HUDEP-2 (cell line): ENCODE measurements around the gene NINJ2.

ENCODE experiments used
- DNase-seq, 76 experiments: peaks; one replicate each; lab custom pipeline; 2025; ENCODE audit not compliant: unreplicated experiment in 76 of 76; lab: John Stamatoyannopoulos, UW

Gene NINJ2

DNA sequence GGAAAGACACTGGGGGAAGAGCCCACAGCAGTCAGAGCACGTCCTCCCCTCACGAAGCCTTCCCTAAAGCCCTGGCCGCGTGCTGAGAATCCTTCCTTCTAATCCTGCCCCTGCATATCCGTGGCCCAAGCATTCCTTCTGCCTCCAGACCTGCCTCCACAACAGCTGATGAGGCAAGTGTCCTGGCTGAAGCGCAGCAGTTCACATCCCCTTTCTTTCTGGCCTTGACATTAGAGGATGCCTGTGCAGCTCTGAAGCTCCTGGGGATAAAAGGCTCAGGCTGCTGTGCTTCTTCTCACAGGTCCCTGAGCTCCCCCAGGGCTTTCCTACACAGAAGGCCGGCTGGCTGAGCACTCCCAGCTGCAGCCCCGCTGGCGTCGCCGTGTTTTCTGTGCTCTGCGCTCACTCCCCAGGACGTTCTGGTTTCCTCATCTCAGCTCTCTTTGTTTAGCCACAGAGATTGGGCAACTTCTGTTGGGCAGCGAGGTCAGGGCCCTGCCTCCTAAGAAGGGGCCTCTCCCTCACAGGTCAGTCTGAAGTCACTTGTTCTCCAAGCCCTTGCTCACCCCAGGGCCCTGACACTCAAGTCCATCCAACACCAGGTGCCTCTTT lies 45.8 kb downstream of the NINJ2 start:
- DNase-seq: no peak

DNA sequence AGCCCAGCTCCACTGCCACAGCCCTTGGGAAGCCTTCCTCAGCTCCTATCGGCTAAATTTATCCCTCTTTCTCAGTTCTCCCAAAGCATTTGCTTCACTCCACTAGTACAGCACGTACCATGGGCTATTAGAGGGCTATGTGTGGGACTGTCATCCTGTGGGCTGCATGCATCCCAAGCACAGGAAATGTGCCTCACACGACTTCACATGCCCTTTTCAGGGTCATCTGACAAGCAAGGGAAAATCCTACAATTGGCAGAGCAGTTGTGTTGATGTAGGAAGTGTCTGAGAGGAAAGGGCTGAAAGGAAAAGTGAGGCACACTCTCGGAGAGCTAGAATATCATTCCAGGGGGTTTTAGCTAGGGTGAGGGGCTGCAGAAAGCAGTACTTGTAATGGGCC lies 47.6 kb downstream of the NINJ2 start:
- DNase-seq: no peak

DNA sequence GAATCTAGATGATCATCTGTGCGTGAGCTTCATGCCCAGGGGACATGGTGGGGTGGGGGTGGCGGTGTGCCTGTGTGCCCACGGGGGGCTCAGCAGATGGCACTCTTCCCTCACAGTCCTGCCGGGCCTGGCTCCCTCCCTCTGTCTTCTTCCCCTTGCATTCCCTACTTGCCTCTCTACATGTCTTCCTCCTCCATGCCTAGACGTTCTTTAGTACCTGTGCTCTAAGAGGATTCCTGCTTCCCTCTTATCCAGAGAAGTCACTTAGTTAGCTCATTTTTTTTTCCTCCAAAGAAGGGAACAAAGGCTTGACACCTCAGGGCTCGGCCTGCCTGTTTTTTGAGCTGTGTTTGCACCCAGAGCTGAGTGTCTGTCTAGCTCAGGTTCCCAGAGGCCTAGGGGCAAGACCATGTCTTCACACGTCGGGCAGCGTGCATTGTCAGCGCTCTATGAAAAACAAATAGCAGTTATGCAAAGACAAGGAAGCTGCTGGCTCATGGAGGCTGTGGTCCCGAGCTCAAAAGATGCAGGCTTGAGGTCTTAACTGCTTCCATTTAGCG lies 48.8 kb downstream of the NINJ2 start:
- DNase-seq: peak in 6 of 76 experiments; percentile 5 to 15 (median 8)

DNA sequence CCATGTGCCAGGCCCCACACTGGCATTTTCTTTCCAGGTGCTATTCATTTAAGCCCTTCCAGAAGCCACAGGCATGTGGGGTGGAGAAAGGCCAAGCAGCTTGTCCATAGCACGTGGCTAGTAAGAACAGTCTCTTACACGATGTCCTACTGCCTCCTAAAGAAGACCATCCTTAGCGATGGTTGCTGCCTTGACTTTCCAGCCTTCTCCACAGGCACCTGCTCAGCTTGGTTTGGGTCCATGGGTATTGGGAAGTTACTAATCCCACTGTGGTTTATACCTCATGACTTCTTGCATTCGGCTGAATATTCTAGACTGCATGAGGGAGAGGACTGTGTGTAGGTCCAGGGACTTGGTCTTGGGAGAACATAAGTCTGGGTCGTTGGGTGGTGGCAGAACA lies 49.2 kb downstream of the NINJ2 start:
- no peak for DNase-seq

DNA sequence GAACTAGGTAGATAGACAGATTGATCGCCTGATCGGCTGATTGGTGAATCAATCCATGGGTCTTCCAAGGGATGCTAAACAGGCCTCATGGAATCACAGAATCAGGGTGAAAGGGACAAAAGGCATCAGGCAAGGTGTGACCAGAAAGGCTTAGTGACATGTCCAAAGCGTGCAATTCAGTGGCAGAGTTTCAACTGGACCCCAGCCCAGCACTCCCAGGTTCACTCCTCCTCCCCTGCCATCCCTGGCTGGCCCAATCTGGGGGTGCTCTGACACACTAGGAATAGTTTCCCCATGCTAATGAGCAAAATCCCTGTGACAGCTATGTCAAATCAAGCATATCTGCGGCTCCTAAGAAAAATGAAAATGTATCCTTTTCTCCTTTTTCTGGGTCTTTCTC lies 50.4 kb downstream of the NINJ2 start:
- DNase-seq: no peak

DNA sequence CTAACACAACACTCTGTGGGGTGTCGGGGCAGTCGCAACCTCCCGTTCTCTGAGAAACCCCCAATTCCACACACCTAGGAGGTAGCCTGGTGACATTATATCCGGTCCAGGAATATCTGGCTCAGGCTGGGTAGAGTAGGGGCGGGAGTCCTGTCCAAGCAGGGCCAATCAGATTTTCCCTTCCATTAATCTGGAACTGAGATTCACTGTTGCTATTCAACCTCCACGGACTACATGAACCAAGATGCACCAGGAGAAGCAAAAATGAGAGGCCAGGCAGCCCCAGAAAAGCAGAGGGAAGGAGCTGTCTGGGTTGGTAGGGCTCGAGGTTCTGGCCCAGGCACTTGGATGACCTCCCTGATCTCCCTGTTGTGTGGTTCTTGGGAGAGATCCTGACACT lies 51.0 kb downstream of the NINJ2 start:
- DNase-seq: no peak

GRCh38 chr12:611721-612120 lies 51.5 kb downstream of the NINJ2 start:
- no peak for DNase-seq

GRCh38 chr12:608921-609320 lies 54.3 kb downstream of the NINJ2 start:
- no peak for DNase-seq

DNA sequence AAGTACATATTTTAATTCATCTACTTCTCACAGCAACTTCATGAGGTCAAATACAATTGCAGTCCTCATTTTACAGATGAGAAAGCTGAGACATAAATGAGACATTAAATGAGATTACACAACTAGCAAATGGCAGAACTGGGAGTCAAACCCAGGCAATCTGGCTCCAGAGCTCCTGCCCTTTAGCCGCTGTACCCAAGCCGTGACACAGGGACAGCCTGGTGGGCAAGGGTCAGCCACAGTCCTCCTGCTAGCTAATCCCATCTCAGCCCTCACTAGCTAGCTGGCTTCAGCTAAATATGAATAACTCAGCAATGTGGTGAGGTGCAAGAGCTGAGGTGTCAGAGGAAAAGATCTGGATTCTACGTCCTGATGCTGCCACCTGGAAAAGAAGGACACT lies 54.8 kb downstream of the NINJ2 start:
- no peak for DNase-seq

- DNase-seq: no peak
Observed at GRCh38 chr12:607541-608001, 55.7 kb downstream of the NINJ2 start.

- no peak for DNase-seq
Observed at GRCh38 chr12:604956-605355, 58.3 kb downstream of the NINJ2 start.

DNA sequence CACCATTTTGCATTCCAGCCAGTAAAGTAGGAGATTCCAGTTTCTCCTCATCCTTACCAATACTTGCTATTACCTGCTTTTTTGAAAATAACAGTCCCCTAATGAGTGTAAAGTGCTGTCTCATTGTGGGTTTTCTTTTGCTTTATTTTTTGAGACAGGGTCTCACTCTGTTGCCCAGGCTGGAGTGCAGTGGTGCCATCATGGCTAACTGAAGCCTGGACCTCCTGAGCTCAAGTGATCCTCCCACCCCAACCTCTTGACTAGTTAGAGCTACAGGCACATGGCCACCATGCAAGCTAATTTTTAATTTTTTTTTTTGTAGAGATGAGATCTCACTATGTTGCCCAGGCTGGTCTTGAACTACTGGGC lies 60.6 kb downstream of the NINJ2 start:
- DNase-seq: no peak

DNA sequence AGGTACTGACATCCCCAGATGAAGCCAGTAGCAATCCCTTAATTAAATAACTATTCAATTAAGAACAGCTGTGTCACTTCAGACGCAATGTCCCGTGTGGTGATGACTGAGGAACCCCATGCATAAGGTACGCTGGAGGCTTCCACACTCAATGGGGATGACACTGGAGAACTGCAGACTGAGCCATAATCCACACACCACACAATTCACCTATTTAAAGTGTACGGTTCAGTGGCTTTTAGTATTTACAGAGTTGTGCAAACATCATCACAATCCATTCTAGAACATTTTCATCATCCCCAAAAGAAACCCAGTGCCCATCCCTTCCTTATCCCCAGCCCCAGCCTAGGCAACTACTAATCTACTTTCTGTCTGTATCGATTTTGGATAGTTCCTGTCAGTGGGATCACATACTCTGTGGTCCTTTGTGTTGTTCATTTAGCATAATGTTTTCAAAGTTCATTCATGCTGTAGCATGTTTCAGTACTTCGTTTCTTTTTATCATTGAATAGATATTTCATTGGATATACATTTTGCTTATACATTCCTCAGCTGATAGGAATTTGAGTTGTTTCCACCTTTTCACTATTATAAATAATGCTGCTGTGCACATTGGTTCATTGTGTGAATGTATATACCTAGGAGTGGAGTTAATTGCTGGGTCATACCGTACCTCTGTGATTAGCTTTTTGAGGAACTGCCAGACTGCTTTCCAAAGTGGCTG lies 61.1 kb downstream of the NINJ2 start:
- no peak for DNase-seq

GRCh38 chr12:599756-600155 lies 63.5 kb downstream of the NINJ2 start:
- no peak for DNase-seq

DNA sequence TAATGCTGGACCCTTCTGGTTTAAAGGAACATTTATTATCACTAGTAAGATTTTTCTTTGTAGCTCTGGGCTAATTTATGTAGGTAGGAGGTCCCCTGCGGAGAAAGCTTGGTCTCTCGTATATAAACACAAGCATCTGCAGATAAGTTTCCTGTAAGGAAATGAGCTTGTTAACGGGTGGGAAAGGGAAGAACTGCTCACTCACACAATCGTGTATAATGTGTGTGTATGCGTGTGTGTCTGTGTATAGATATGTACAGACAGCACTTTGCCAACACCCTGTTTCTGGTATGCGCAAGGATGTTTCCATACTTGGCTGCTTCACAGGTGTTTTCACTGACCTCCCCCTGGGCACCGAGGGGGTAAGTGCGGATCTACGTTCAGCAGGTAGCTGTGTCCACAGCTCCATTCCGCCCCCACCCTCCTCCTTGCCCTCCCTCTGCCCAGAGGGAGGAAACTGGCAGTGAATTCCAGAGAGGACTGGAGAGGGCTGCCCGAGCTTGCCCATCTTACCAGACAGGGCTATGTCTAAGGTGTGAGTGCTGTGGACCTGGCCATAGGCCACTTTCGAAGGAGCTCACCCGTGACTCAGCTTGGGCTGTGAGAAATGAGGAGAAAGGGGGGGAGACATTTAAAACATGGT lies 65.2 kb downstream of the NINJ2 start:
- DNase-seq: no peak

DNA sequence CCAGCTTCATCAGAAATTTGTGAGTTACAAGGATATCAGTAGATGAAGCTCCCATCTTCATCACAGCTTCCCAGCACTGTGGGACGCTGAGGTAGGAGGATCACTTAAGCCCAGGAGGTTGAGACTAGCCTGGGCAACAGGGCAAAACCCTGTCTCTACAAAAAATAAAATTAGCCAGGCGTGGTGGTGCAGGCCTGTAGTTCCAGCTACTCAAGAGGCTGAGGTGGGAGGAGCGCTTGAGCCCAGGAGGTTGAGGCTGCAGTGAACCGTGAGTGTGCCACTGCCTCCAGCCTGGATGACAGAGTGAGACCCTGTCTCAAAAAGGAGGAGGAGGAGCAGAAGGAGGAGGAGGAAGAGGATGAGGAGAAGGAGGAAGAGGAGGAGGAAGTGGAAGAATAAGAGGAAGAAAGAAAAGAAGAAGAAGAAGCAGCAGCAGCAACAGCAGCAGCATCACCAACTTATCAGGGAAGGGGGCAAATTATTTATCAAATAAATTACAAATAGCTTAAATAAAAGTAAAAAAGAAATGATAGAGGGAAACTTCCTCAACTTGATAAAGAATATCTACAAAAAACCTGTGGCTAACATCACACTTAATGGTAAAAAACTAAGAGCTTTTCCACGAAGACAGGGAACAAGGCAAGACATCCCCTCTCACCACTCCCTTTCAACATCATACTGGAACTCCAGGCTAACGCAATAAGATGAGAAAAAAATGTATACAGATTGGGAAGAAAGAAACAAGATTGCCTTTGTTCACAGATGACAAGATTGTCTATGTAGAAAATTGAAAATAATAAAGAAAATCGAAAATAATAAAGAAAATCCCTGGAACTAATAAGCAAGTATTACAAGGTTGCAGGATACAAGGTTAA lies 69.6 kb downstream of the NINJ2 start:
- no peak for DNase-seq

DNA sequence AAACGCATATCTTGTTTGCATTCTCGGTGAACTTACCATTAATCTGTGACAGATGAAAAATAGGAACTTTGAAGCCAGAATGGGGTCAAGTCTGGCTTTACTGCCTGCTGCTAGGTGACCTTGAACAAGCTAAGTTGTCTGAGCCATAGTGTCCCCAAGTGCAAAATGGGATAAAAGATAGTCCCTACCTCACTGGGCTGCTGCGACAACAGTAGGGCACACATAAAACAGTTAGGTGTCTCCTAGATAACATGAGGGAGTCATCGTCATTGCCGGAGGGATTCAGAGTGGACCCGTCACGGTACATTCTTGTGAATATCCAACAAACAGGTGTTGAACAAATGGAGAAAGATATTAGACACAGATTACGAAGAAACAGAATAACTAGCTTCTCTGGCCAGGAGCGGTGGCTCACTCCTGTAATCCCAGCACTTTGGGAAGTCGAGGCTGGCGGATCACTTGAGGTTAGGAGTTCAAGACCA lies 71.2 kb downstream of the NINJ2 start:
- peak in 33 of 76 experiments; percentile 26 to 84 (median 61) for DNase-seq

DNA sequence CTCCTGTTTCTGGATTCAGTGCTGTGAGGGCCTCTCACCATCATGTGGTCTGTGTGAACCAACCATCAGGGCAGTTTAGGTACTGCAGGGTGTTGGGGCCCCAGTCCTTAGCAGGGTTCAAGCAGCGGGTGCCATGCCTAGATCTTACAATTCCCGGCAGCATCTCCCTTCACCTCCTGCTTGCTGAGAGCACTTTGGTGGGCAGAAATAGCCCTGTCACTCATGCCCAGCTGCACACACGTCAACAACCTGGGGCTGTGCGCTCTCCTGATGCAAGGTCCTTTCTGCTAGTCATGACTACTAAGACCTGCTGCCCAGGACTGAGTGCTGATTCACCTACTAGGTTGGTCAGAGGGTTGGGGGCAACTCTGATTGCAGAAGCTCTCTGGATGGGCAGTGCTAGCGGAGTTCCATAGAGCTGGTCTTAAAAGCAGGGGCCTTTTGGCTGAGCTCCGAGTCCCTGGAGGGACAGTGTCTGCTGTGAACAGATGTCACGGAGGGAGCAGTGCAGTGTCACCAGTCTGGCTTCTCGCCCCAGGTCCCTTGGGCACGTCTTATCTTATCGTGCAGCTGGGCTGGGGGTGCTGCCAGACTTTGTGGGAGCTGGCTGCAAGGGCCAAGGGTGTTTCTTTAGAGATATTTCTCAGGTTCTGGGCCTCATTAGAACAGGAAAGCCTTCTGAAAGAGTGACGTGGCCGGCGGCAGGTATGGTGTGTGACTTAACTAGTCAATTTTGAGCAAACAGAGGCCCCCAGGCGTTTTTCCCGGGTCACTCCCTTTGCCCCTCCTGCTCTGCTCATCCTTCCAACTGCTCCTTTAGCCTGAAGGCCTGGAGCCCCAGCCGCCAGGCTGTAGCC lies 71.8 kb downstream of the NINJ2 start:
- peak; percentile 78 to 99 (median 98) for DNase-seq

- DNase-seq: peak in 45 of 76 experiments; percentile 10 to 74 (median 46)
Observed at GRCh38 chr12:590206-590750, 73.0 kb downstream of the NINJ2 start.
